22Rv1 (cell line): ENCODE data around the gene AOAH.

Experiments
- CTCF ChIP-seq: fragments of 450-650 bp; IDR thresholded peaks from 2 replicates; pipeline ENCODE4 v1.5.1; 2017; ENCODE audit warnings: mild to moderate bottlenecking
- ZFX ChIP-seq: fragments of 450-650 bp; IDR thresholded peaks from 2 replicates; pipeline ENCODE4 v1.6.1; 2017; ENCODE audit warnings: antibody characterized with exemption, borderline replicate concordance

DNA sequence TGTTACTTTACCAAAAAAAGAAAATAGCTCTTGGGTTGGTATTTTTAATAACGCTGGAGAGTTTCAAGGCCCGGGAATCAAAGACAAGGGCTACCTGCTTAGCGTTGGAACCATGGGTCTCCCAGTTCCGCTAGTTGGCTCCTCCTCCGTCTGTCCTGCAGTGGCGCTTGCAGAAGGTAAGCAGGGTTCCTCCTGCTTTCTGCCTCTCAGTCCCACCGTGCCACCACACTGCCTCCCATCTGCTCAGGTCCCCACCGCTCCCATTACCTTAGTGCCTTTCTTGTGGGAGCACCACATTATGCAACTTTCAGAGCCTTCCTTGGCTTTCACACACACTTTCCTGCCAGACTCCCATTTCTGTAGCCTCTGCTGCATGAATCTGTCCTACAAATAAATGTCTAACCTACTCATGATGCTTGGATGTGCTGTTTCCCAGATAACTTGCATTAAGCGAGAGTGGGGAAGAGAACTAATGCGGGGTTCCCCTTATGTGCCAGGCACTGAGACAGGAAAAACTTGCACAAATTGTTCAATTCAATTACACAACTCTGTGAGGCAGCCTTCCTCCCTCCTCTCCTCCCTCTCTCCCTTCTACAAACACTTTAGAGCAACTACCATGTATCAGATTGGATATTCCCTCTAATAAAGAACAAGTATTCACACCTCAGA, 124.5 kb downstream of the AOAH start:
- TF ChIP-seq CTCF (no peak), ZFX (no peak)
